Loucy (cell line): ENCODE results near the gene SLC2A1.

Experiments used
- H2AFZ ChIP-seq: fragments of 200-600 bp; sonication (generic); 2 replicates; pipeline ENCODE4 v1.6.0; 2016; ENCODE audit warnings: antibody characterized with exemption, mild to moderate bottlenecking, low read length, moderate library complexity
- H3F3A ChIP-seq: fragments of 200-600 bp; 2 replicates; pipeline ENCODE4 v1.6.0; 2016; ENCODE audit warnings: antibody characterized with exemption, low read depth, mild to moderate bottlenecking
- H3K27me3 ChIP-seq: fragments of 200-600 bp; sonication (generic); 2 replicates; pipeline ENCODE4 v1.6.1; 2014; ENCODE audit warnings: low read length, mild to moderate bottlenecking; ENCODE audit not compliant: insufficient read depth, poor library complexity, severe bottlenecking
- H3K36me3 ChIP-seq: fragments of 200-600 bp; sonication (generic); 2 replicates; pipeline ENCODE4 v1.6.1; 2016; ENCODE audit warnings: low read length; ENCODE audit not compliant: insufficient read depth
- H3K4me1 ChIP-seq: fragments of 200-600 bp; sonication (generic); 2 replicates; pipeline ENCODE4 v1.5.1; 2014; ENCODE audit warnings: low read length, mild to moderate bottlenecking; ENCODE audit not compliant: insufficient read depth, poor library complexity, severe bottlenecking
- H3K4me2 ChIP-seq: fragments of 200-600 bp; sonication (generic); 2 replicates; pipeline ENCODE4 v1.6.0; 2014; ENCODE audit warnings: antibody characterized with exemption, low read length, low read depth, mild to moderate bottlenecking; ENCODE audit not compliant: poor library complexity, severe bottlenecking
- H3K4me3 ChIP-seq: fragments of 200-600 bp; sonication (generic); 2 replicates; pipeline ENCODE4 v1.5.1; 2014; ENCODE audit warnings: low read length, mild to moderate bottlenecking, mixed read lengths; ENCODE audit not compliant: poor library complexity, severe bottlenecking
- H3K79me2 ChIP-seq: fragments of 200-600 bp; sonication (generic); 2 replicates; pipeline ENCODE4 v1.6.1; 2014; ENCODE audit warnings: low read length; ENCODE audit not compliant: insufficient read depth
- H3K9ac ChIP-seq: fragments of 200-600 bp; sonication (generic); 2 replicates; pipeline ENCODE4 v1.6.0; 2014; ENCODE audit warnings: mild to moderate bottlenecking, low read depth, low read length, moderate library complexity; ENCODE audit not compliant: poor library complexity, severe bottlenecking
- H3K9me2 ChIP-seq: fragments of 200-600 bp; sonication (generic); replicated peaks from 2 replicates; pipeline ENCODE4 v1.6.1; 2016; ENCODE audit warnings: low read depth, low read length, mixed read lengths
- H3K9me3 ChIP-seq: fragments of 200-600 bp; sonication (generic); 2 replicates; pipeline ENCODE4 v1.6.1; 2014; ENCODE audit warnings: mild to moderate bottlenecking, antibody characterized with exemption, low read length, low read depth; ENCODE audit not compliant: insufficient read depth
- H4K20me1 ChIP-seq: fragments of 200-600 bp; sonication (generic); 2 replicates; pipeline ENCODE4 v1.6.0; 2014; ENCODE audit warnings: antibody characterized with exemption, low read length, mild to moderate bottlenecking; ENCODE audit not compliant: insufficient read depth, poor library complexity, severe bottlenecking
- CTCF ChIP-seq: fragments of 200-600 bp; sonication (generic); conservative IDR thresholded peaks from 2 replicates; pipeline ENCODE4 v1.5.1; 2014; ENCODE audit warnings: mild to moderate bottlenecking, antibody characterized with exemption, low read length
- EZH2phosphoT487 ChIP-seq: fragments of 200-600 bp; IDR thresholded peaks from 2 replicates; pipeline ENCODE4 v1.6.1; 2018; ENCODE audit warnings: antibody characterized with exemption, mild to moderate bottlenecking, moderate library complexity, borderline replicate concordance

Gene SLC2A1

GRCh38 chr1:43001434-43001833, 42.8 kb upstream of the SLC2A1 start:
- TF ChIP-seq EZH2phosphoT487: no peak
- no peak for TF ChIP-seq CTCF
- Histone ChIP-seq H3K27me3 (no peaks in the 10 kb centered on the region), H3K36me3 (no peaks in the 10 kb centered on the region), H3K9ac (no peak overlapping the region), H3K9me2 (no peaks in the 10 kb centered on the region), H3K4me2 (no peak overlapping the region), H3K4me1 (no peaks in the 10 kb centered on the region), H2AFZ (no peak overlapping the region), H3F3A (no peaks in the 10 kb centered on the region), H3K4me3 (no peak overlapping the region), H3K79me2 (no peaks in the 10 kb centered on the region), H3K9me3 (no peaks in the 10 kb centered on the region), H4K20me1 (no peaks in the 10 kb centered on the region)

- no peaks in the 10 kb centered on the region for H3K36me3 ChIP-seq
- no peak overlapping the region for H3K9ac ChIP-seq
- no peak overlapping the region for H2AFZ ChIP-seq
- TF ChIP-seq CTCF (no peak), EZH2phosphoT487 (no peak)
- no peaks in the 10 kb centered on the region for H3K79me2 ChIP-seq
- no peaks in the 10 kb centered on the region for H3F3A ChIP-seq
- no peak overlapping the region for H3K4me3 ChIP-seq
- H3K9me3 ChIP-seq: no peaks in the 10 kb centered on the region
- H3K4me2 ChIP-seq: no peak overlapping the region
- H3K9me2 ChIP-seq: no peaks in the 10 kb centered on the region
- no peaks in the 10 kb centered on the region for H4K20me1 ChIP-seq
- no peaks in the 10 kb centered on the region for H3K27me3 ChIP-seq
- H3K4me1 ChIP-seq: no peaks in the 10 kb centered on the region
Observed at GRCh38 chr1:43000271-43000670, 41.6 kb upstream of the SLC2A1 start.

- Histone ChIP-seq H2AFZ (no peak overlapping the region), H3K36me3 (no peaks in the 10 kb centered on the region), H3K79me2 (no peaks in the 10 kb centered on the region), H3K27me3 (no peaks in the 10 kb centered on the region), H3K4me1 (no peaks in the 10 kb centered on the region), H3K9me2 (no peaks in the 10 kb centered on the region), H3K9ac (no peak overlapping the region), H3K4me2 (no peak overlapping the region), H4K20me1 (no peaks in the 10 kb centered on the region), H3K4me3 (no peak overlapping the region), H3K9me3 (no peaks in the 10 kb centered on the region), H3F3A (no peaks in the 10 kb centered on the region)
- no peak for TF ChIP-seq CTCF
- no peak for TF ChIP-seq EZH2phosphoT487
Observed at GRCh38 chr1:42999308-42999707, 40.6 kb upstream of the SLC2A1 start.
